Nephron progenitor cell (in vitro differentiated cells): Measurements from ENCODE around the gene CENPP.

Experiments used
- DNase-seq: peaks from one replicate; pipeline ENCODE4 v3.0.0; 2021
- H3K27ac Mint-ChIP-seq: 2 replicates; pipeline ENCODE4 v1.8.0; 2021; ENCODE audit warnings: mild to moderate bottlenecking, moderate library complexity, mixed read lengths
- H3K27me3 Mint-ChIP-seq: 2 replicates; pipeline ENCODE4 v1.8.0; 2021; ENCODE audit warnings: mild to moderate bottlenecking, low read depth, mixed read lengths; ENCODE audit not compliant: poor library complexity
- H3K36me3 Mint-ChIP-seq: 2 replicates; pipeline ENCODE4 v1.8.0; 2021; ENCODE audit warnings: low read depth, mixed read lengths
- H3K4me1 Mint-ChIP-seq: 2 replicates; pipeline ENCODE4 v1.8.0; 2021; ENCODE audit warnings: mixed read lengths
- H3K4me3 Mint-ChIP-seq: 2 replicates; pipeline ENCODE4 v1.8.0; 2021; ENCODE audit warnings: mild to moderate bottlenecking, moderate library complexity, mixed read lengths
- H3K9me3 Mint-ChIP-seq: 2 replicates; pipeline ENCODE4 v1.8.0; 2021; ENCODE audit warnings: mild to moderate bottlenecking, moderate library complexity, mixed read lengths
- TF ChIP-seq, protein P1 (sequence below): fragments of 200-600 bp; sonication (generic); IDR thresholded peaks from 2 replicates; pipeline ENCODE4 v1.5.0; 2021; ENCODE audit warnings: antibody characterized with exemption

Gene CENPP

GRCh38 chr9:92517046-92517445 lies 191.3 kb downstream of the CENPP start:
- Mint-ChIP-seq H3K36me3 (no peaks in the 10 kb centered on the region), H3K27me3 (no peaks in the 10 kb centered on the region), H3K4me3 (no peak overlapping the region), H3K4me1 (no peaks in the 10 kb centered on the region), H3K9me3 (no peaks in the 10 kb centered on the region), H3K27ac (no peak overlapping the region)
- TF ChIP-seq, protein P1, sequence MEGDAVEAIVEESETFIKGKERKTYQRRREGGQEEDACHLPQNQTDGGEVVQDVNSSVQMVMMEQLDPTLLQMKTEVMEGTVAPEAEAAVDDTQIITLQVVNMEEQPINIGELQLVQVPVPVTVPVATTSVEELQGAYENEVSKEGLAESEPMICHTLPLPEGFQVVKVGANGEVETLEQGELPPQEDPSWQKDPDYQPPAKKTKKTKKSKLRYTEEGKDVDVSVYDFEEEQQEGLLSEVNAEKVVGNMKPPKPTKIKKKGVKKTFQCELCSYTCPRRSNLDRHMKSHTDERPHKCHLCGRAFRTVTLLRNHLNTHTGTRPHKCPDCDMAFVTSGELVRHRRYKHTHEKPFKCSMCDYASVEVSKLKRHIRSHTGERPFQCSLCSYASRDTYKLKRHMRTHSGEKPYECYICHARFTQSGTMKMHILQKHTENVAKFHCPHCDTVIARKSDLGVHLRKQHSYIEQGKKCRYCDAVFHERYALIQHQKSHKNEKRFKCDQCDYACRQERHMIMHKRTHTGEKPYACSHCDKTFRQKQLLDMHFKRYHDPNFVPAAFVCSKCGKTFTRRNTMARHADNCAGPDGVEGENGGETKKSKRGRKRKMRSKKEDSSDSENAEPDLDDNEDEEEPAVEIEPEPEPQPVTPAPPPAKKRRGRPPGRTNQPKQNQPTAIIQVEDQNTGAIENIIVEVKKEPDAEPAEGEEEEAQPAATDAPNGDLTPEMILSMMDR, result no peak
- no peak for DNase-seq

- no peak for DNase-seq
- H3K4me1 Mint-ChIP-seq, result no peaks in the 10 kb centered on the region
- no peak overlapping the region for H3K4me3 Mint-ChIP-seq
- no peaks in the 10 kb centered on the region for H3K36me3 Mint-ChIP-seq
- peaks cover 4% of the 10 kb centered on the region for H3K27me3 Mint-ChIP-seq
- H3K9me3 Mint-ChIP-seq, result no peaks in the 10 kb centered on the region
- H3K27ac Mint-ChIP-seq, result no peak overlapping the region
- TF ChIP-seq, protein P1, result no peak
Measured at GRCh38 chr9:92518199-92518598, 192.4 kb downstream of the CENPP start.

GRCh38 chr9:92520837-92521236 lies 195.1 kb downstream of the CENPP start:
- Mint-ChIP-seq H3K36me3 (no peaks in the 10 kb centered on the region), H3K27ac (no peak overlapping the region), H3K4me1 (no peaks in the 10 kb centered on the region), H3K27me3 (peaks cover 4% of the 10 kb centered on the region), H3K9me3 (no peaks in the 10 kb centered on the region), H3K4me3 (no peak overlapping the region)
- TF ChIP-seq, protein P1, result no peak
- DNase-seq, result no peak

- H3K4me1 Mint-ChIP-seq, result peaks cover 6% of the 10 kb centered on the region
- H3K9me3 Mint-ChIP-seq, result no peaks in the 10 kb centered on the region
- H3K27ac Mint-ChIP-seq, result no peak overlapping the region
- peaks cover 4% of the 10 kb centered on the region for H3K27me3 Mint-ChIP-seq
- H3K4me3 Mint-ChIP-seq, result no peak overlapping the region
- no peak for DNase-seq
- H3K36me3 Mint-ChIP-seq, result no peaks in the 10 kb centered on the region
- TF ChIP-seq, protein P1, result no peak
Measured at GRCh38 chr9:92522983-92523970, 197.5 kb downstream of the CENPP start.

- Mint-ChIP-seq H3K27me3 (peaks cover 4% of the 10 kb centered on the region), H3K4me3 (no peak overlapping the region), H3K27ac (no peak overlapping the region), H3K4me1 (peaks cover 11% of the 10 kb centered on the region), H3K36me3 (no peaks in the 10 kb centered on the region), H3K9me3 (no peaks in the 10 kb centered on the region)
- TF ChIP-seq, protein P1, result no peak
- no peak for DNase-seq
Measured at GRCh38 chr9:92524881-92525280, 199.1 kb downstream of the CENPP start.

DNA sequence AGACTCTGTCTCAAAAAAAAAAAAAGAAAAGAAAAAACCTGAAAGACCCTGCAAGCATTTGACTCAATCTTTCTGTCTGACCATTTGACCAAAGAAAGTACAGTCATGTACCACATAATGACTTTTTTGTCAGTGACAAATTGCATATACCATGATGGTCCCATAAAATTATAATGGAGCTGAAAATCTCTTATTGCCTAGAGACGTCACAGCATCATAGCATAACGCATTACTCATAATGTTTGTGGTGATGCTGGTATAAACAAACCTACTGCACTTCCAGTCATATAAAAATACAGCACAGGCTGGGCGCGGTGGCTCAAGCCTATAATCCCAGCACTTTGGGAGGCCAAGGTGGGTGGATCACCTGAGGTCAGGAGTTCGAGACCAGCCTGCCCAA lies 199.6 kb downstream of the CENPP start:
- H3K9me3 Mint-ChIP-seq, result no peaks in the 10 kb centered on the region
- H3K27me3 Mint-ChIP-seq, result peaks cover 4% of the 10 kb centered on the region
- no peak for DNase-seq
- no peak overlapping the region for H3K4me3 Mint-ChIP-seq
- no peaks in the 10 kb centered on the region for H3K36me3 Mint-ChIP-seq
- peaks cover 11% of the 10 kb centered on the region for H3K4me1 Mint-ChIP-seq
- TF ChIP-seq, protein P1, result no peak
- H3K27ac Mint-ChIP-seq, result no peak overlapping the region
